ENCODE results near the gene MYO1D. TPM values are rescaled to one million over a fixed set of nuclear protein-coding genes. Genes with fewer than 3 reads are reported as not detected.

Gene MYO1D
- total RNA-seq, 2 donors from 2014 or later = 238 to 382 TPM

DNA sequence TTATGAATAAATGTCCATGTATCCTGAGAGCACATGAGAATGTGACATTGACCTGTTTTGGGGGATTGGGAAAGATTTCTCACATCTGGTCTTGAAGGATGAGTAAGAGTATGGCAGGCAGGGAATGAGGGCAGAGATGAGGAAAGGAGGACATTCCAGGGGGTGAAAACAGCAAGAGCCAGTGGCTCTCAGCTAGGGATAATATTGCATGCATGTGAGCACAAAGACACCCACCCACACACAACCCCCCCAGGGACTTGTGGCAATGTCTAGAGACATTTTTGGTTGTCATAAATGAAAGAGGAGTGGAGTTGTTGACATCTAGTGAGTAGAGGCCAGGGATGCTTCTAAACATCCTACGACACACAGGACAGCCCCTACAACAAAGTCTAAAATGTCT, 6.0 kb downstream of the MYO1D start:
- TF ChIP-seq, protein P1, sequence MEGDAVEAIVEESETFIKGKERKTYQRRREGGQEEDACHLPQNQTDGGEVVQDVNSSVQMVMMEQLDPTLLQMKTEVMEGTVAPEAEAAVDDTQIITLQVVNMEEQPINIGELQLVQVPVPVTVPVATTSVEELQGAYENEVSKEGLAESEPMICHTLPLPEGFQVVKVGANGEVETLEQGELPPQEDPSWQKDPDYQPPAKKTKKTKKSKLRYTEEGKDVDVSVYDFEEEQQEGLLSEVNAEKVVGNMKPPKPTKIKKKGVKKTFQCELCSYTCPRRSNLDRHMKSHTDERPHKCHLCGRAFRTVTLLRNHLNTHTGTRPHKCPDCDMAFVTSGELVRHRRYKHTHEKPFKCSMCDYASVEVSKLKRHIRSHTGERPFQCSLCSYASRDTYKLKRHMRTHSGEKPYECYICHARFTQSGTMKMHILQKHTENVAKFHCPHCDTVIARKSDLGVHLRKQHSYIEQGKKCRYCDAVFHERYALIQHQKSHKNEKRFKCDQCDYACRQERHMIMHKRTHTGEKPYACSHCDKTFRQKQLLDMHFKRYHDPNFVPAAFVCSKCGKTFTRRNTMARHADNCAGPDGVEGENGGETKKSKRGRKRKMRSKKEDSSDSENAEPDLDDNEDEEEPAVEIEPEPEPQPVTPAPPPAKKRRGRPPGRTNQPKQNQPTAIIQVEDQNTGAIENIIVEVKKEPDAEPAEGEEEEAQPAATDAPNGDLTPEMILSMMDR (IDR thresholded peaks at IDR 0.05) = no peak
- Histone ChIP-seq H3K9me3 (no peaks in the 10 kb centered on the region), H3K27ac (no peak overlapping the region), H3K9ac (ENCODE audit: low read depth in 2 of 2, low read length in 2 of 2) (no peak overlapping the region), H3K4me3 (no peak overlapping the region), H3K4me1 (no peaks in the 10 kb centered on the region), H3K27me3 (no peaks in the 10 kb centered on the region), H3K36me3 (no peaks in the 10 kb centered on the region)
- DNase-seq = no peak
- intact Hi-C loops (cut with DNase I) = no loop called here

DNA sequence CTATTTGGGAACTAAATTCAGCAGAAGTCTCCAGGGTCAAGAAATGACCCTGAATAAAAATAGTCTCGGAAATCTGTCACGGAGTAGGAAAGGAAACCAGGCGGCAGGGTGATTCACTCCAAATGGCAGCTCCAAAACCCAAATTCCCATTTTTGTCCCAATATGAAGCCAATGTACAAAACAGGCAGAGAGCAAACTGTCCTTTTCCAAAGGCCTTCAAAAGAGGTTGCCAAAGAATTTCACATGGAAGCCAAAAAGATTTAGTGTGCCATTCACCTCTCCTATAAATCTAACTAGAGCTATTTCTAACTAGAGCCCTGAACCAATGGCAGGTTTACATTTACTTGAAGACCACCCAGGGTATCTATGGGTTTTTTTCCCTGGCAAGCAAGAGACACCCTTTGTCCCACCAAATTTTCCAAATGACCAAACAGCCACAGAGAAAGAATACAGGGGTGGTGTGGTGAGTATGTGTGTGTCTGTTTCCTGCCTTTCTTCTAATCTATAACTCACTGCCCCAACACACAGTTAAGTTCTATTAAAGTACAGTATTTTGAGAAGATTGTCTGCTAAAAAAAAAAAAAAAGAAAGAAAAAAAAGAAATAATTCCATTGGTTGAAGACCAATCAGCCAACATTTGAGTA, 6.8 kb downstream of the MYO1D start:
- no peaks in the 10 kb centered on the region for H3K36me3 ChIP-seq
- no peak overlapping the region for H3K9ac ChIP-seq (ENCODE audit: low read depth in 2 of 2, low read length in 2 of 2)
- TF ChIP-seq, protein P1 (IDR thresholded peaks at IDR 0.05) = no peak
- no peaks in the 10 kb centered on the region for H3K27me3 ChIP-seq
- H3K9me3 ChIP-seq = no peaks in the 10 kb centered on the region
- peak overlapping the region; percentile 57 for H3K27ac ChIP-seq
- intact Hi-C loops (cut with DNase I) = no loop called here
- DNase-seq = no peak
- H3K4me3 ChIP-seq = no peak overlapping the region
- H3K4me1 ChIP-seq = no peaks in the 10 kb centered on the region

DNA sequence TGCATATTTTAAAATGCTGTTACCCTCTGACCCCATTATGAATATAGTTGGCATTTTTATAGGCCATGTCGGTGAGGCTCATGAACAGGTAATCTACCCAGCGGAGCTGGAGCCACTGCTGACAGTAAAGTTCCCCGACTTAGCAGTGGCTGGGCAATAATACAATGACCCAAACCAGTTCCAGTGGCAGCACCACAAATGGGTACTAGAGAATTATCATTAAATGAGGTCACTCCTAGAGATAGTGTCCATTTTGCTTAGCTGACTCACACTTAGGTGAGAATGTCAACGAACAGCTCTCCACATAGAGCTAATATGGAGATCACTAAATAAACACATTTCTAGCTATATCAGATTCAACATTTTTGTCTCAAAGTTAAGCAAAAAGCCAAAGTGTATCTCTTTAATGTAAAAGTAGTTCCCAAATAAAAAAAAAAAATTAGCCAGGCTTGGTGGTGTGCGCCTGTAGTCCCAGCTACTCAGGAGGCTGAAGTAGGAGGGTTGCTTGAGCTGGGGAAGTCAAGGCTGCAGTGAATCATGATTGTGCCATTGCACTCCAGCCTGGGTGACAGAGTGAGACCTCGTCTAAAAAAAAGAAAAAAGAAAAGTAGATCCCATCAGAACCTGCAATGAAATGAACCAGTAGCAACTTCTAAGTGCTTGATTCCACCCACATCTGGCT, 7.4 kb downstream of the MYO1D start:
- Histone ChIP-seq H3K27ac (peak overlapping the region; percentile 57), H3K9ac (ENCODE audit: low read depth in 2 of 2, low read length in 2 of 2) (no peak overlapping the region), H3K27me3 (no peaks in the 10 kb centered on the region), H3K36me3 (no peaks in the 10 kb centered on the region), H3K4me1 (no peaks in the 10 kb centered on the region), H3K9me3 (no peaks in the 10 kb centered on the region), H3K4me3 (no peak overlapping the region)
- intact Hi-C loops (cut with DNase I) = loop anchor here (5.0 kb wide), 1 partner anchor 82 kb away; no protein-coding TSS in a partner anchor
- TF ChIP-seq, protein P1 (IDR thresholded peaks at IDR 0.05) = no peak
- DNase-seq = no peak

DNA sequence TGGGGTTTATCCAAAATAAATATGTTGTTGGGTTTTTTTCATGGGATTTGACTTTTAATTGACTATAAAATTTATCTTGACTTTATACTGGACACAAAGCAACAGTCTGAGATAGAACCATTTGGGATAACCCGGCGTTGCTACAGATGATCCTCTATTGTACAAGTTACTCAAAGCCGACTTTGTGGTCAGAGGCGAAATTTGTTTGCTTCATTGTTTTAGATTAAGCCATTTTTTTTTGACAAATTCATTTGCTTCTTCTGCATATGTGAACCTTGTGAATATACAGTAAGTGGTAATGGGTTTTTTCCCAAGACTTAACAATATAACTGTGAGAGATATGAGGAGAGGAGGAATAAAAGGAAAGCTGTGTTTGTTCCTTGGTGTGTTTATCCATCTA, 11.8 kb downstream of the MYO1D start:
- no peak for DNase-seq
- no peaks in the 10 kb centered on the region for H3K9me3 ChIP-seq
- intact Hi-C loops (cut with DNase I) = loop anchor here (5.0 kb wide), 1 partner anchor 78 kb away; no protein-coding TSS in a partner anchor
- H3K4me3 ChIP-seq = no peak overlapping the region
- H3K27me3 ChIP-seq = no peaks in the 10 kb centered on the region
- TF ChIP-seq, protein P1 (IDR thresholded peaks at IDR 0.05) = no peak
- no peaks in the 10 kb centered on the region for H3K36me3 ChIP-seq
- H3K4me1 ChIP-seq = no peaks in the 10 kb centered on the region
- H3K9ac ChIP-seq (ENCODE audit: low read depth in 2 of 2, low read length in 2 of 2) = no peak overlapping the region
- no peak overlapping the region for H3K27ac ChIP-seq

- TF ChIP-seq, protein P1 (IDR thresholded peaks at IDR 0.05) = no peak
- H3K9me3 ChIP-seq = no peaks in the 10 kb centered on the region
- H3K27me3 ChIP-seq = no peaks in the 10 kb centered on the region
- no peaks in the 10 kb centered on the region for H3K36me3 ChIP-seq
- H3K9ac ChIP-seq (ENCODE audit: low read depth in 2 of 2, low read length in 2 of 2) = peak overlapping the region in 1 of 2 donors; percentile 21
- intact Hi-C loops (cut with DNase I) = no loop called here
- H3K4me1 ChIP-seq = no peaks in the 10 kb centered on the region
- H3K4me3 ChIP-seq = no peak overlapping the region
- no peak overlapping the region for H3K27ac ChIP-seq
- DNase-seq = no peak
These were observed 13.4 kb downstream of the MYO1D start for GRCh38 chr17:32863559-32863958.
